Stimulated activated CD8-positive, alpha-beta memory T cell treated with anti-CD3 and anti-CD28 coated beads, Interleukin-4, amount 100 ng/mL, for 24 hours (primary cell): Measurements from ENCODE around the gene HDAC4.

Experiments used
- DNase-seq: peaks from one replicate; pipeline ENCODE4 v3.0.0-alpha.2; 2020; ENCODE audit warnings: low read depth

Gene HDAC4

DNA sequence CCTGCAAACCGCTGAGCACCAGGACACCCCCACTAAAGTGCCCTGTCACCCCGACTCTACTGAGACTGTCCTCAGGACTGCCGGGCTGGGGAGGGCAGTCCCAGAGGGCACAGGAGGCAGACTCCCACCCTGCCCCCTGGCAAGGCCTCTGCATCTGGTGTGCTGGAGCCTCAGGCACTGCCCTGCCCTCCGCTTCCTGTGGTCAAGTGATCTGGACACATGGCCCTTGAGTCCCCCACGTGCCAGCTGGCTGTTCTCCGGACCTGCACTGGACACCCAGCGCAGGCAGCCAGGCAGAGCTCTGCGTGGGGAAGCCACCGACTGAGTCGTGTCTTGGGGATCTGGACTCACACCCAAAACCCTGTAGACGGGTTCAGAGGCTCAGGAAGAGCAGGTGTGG is 335.3 kb downstream of the HDAC4 start:
- DNase-seq: no peak

DNA sequence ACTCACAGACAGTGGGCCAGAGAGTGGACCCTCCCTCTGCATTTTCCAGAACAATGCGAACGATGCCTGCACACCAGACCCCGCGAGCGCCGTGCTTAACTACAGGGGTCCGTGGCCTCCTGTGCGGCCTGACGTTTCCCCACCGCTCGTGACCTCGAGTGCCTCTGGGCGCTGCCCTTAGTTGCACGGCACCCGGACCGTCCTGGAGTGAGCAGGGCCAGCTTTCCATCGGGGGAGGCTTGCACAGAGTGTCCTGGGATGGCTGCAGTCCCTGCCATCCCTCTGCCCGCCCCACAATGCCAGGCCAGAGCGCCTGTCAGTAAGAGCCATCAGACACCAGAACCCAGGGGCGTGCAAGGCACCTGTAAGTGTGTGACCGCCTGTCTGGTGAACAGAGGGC is 335.9 kb downstream of the HDAC4 start:
- DNase-seq: no peak

DNA sequence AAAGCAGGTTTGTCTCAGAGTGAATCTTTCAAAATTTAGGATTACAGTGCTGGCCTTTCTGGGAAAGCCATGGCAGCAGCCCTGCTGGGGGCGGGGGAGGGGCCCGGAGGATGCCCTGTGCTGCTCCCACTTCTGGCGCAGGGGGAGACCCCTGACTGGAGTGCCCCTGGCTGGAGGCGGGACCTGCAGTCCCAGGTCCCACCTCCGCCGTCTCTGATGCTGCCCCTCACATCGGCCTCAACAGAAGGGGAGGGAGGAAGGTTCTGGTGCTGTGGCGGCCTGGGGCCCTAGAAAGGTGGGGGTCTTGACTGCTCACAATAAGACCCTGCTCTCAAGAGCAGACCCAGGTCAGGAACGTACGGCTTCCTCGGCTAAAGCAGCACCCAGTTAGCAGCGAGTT is 336.6 kb downstream of the HDAC4 start:
- no peak for DNase-seq

DNA sequence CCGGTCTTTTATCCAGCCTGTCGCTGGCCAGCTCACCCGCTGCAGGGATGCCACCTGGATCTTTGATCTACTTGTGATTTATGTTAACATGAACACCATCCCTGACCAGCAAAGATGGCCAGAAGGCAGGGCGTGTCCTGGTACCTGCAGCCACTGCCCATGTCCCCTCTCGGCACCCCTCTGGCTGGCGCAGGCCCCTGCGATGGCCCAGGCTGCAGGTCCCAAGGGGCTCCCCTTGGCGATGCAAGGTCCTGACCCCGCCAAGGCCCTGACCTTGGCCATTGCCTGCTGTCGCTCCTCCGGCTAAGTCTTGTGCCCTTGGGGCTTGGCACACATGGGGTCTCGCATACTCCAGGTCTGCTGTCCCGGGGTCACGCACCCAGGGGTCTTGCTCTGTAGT is 338.1 kb downstream of the HDAC4 start:
- no peak for DNase-seq

DNA sequence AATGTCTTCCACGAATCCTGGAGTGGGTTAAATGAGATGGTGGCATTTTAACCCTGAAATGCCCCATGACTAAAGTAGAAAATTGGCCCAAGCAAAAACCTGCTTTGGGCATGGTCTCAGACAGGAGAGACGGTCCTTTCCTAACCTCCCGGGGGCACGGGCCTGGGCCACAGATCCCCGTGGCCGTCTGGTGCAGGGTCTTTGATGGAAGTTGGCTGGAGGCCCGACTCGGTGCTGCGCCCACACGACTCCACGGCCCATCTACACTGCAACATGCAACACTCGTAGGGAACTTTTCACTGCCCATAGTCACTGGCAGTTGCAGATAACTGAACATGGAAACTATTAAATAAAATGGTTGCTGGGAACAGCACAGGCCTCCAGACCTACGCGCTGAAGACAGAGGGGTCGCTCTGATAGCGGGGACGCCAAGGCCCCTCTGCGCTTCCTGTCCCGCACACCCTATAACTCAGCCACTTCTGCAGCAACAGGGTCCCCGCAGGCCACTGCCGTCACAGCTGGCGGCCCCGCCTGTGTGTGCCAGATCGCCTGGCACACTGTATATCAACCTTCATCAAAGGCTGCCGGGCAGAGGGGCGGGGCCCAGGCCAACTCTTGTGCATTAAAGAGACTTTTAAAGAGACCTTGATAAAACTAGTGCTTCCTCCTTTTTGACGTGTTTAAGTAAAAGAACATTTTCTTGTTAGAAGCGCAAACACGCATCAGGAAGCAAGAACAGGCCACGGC is 338.8 kb downstream of the HDAC4 start:
- no peak for DNase-seq

DNA sequence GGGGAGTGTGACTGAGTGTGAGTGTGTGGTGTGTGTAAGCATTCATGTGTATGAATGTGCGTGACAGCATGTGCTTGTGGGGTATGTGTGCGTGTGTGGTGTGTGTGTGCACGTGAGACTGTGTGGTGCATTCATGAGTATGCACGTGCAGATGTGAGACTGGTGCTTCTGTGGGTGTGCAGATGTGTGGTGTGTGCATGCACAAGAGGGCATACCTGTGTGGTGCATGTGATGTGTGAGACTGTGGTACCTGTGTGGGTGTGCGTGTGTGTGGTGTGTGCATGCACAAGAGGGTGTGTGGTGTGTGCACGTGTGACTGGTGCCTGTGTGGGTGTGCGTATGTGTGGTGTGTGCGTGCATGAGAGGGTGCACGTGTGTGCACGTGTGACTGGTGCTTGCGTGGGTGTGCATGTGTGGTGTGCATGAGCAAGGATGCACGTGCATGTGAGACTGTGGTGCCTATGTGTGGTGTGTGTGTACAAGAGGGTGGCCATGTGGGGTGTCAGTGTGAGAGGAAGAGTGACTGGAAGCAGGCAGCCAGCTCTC is 339.6 kb downstream of the HDAC4 start:
- no peak for DNase-seq

DNA sequence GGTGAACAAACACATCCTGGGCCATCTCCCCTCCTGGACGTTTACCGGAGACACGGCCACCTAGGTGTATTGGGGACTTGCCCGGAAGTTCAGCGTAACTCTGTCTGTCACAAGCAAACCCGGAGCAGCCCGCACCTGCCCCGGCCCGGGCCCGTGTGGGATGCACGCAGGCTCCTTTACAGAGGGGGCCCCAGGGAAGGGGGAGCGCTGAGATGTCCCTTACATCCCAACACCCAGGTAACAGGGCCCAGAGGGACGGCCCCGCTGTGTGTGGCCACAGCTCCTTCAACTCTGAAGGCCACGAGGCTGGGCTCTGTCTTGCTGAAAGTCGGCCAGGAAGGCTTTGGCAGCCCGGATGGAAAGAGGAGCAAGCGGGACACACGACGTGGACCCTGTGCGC is 340.1 kb downstream of the HDAC4 start:
- DNase-seq: no peak

DNA sequence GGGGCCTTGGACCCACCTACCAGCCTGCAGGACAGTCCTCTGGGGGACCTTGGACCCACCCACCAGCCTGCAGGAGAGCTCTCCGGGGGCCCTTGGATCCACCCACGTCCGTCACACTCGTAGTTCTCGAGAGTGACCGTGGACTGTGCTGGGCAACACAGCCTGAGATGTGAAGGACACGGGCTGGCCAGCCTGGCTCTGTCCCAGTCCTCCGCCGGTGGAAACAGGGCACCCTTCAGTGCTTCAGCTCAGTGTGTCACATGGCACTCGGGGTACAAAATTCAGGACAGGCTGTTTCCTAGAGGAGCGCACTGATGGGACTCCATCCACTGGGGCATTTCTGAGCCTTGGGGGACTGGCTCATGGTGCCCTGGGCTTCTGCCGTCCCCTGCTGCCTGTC is 341.0 kb downstream of the HDAC4 start:
- no peak for DNase-seq

DNA sequence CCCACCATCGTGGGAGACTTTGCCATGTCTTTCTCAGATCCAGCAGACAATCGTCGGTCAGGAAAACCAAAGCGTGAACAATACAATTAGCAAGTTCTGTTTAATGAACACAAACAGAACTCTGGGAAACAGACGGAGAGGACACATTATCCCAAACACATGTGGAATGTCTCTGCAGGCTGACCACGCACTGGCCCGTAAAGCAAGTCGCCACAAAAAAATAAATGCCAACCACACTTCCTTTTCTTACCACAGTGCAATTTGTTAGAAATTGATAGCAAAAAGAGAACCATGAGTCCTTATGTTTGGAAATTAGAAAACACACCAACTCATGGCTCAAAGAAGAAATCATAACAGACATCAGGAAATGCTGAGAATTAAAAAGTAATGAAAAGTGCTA is 342.1 kb downstream of the HDAC4 start:
- DNase-seq: no peak

DNA sequence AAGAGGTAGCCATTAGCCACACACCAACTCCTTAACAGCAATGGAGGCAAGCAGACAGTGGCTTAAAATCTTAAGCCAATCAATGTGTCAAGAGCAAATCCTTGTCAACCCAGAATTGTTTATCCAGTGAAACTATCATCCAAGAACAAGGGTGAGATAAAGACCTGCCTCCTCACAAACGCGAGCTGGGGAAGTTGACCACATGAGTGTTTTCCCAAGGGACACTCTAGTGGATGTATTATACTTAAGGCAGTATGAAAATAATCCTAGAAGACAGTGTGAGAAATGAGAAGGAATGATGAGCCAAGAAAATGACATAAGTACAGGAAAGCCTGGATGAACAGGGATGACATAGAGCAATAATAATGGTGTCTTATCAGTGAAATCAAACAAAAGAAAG is 343.3 kb downstream of the HDAC4 start:
- no peak for DNase-seq

DNA sequence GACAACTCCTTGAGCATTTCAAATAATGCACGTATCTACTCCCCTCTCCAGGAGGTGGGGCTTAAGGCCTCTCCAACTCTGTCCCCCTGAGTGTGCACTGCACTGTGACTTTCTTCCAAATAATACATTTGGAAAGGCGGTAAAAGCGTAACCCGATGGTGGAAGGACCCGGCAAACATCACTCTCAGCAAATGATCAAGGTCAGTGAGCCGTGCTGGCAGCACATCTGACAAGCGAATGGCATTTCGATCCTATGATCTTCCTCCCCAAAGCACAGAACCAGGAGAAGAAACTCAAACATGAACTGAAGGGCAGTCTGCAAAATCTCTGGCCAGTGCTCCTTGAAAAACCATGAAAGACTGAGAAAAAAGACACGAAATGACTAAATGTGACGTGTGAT is 344.2 kb downstream of the HDAC4 start:
- DNase-seq: no peak

DNA sequence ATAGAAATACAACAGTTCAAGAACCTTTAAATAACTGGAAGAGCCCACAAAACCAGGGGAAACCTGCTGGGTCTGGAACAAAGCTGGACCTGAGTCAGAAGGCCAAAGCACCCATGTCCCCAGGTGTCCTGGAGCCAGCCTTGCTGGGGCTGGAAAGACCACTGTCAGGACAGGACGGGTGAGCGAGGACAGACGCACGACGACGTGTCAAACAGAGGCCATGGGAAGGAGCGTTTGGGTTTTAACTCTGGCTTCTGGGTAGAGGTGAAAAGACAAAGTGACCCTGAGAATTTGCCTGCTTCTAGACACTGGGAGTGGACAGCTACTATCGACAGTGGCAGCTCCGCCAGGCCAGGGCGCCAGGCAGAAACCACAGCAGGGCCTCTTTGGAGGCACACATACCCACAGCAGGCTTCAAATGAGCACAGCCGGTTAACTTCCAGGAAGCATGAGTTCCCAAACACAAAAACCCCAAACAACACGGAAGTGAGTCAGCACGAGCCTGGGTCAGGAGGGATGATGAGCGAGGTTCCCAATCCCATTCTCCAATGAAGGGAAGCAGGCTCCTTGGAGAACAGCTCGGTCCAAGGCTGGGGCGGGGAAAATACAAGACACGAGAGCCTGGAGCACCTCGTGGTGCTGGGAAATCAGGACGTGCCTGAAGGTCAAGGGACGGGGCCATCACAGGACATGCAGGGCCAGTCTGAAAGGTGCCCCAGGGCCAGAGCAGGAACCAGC is 344.9 kb downstream of the HDAC4 start:
- DNase-seq: no peak

DNA sequence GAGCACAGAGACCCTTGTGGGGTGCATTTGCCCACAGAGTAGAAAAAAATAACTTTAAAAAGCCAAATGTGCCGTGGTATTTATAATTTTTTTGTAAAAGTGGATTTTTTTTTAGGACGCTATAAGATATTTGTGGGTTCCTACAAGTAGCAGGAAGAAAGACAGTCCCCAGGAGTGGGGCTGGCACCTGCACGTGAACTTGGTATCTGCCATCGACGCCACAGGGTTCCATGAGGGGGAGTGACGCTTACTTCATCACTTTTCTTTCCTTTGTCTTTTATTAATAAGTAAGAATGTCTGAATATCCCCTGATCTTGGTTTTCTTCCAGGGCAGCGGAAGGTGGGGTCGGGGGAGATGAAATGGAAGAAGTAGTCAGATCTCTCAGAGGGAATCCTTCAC is 345.9 kb downstream of the HDAC4 start:
- DNase-seq: no peak

DNA sequence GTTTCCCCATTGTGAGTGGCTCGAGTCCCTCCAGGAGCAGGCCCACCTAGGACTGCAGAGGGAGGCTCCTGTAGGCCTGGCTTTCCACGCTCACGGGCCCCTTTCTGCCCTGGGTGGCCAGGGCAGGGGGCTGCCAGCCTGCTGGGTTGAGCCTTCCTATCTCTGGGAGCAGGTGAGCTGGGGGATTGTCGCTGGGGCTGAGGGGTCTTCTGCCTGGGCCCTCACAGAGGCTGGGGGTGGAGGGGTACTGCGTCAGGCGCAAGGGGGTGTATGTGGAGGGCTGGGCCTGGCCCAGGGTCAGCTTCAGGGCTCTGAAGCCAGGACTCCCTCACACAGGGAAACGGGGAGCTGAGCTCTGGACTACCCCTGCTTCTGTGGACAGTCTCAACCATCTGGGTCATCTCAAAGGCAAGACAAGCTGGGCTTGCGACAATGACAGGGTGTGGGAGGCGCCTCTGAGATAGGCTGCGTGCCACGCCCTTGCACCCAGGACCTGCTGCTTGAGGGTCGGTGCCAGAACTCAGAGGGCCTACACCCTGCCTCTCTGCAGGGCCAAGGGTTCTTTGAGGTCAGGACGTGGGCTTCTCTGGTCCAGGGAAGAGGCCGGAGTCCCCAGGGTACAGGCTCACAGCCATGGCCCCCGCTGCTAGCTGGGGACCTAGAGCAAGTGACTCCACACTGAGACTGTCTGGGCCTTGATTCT is 346.9 kb downstream of the HDAC4 start:
- DNase-seq: no peak

DNA sequence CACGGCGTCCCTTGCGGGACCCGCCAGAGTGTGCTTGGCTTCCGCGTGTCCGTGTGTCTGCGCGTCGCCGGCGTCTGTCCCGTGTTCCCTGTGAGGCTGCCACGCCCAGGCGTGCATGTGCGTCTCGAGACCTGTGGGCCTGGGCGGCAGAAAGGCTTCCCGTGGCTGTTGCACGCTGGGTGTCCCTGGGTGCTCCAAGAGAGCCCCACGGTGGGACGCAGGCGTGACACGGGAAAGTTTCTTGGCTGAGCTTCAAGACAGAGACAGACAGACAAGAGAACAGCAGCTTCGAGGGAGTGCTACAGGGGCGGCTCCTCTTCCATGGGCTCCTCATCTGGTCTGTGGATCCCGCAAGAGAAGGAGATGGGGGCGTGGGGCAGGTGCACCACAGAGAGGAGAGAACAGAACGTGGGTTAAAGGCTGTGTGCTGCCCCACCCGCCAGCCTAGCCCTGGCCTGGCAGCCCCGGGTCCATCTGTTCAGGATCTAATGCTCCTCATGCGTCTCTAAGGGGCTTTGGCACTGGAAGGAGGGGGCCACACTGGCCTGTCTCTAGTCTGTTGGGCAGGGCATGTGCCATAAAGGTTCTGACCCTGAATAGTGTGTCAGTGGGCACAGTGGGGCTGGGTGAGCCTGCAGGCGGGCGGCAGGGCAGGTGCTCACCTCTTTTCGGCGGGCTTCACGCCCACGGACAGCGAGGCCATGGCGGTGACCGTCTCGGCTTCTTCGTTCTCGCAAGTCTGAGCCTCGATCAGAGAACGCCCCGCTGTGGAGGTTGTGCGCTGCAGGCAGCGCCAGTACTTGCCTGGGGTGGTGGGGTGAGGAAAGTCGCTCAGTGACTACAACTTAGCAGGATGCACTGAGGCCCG is 347.8 kb downstream of the HDAC4 start:
- no peak for DNase-seq

DNA sequence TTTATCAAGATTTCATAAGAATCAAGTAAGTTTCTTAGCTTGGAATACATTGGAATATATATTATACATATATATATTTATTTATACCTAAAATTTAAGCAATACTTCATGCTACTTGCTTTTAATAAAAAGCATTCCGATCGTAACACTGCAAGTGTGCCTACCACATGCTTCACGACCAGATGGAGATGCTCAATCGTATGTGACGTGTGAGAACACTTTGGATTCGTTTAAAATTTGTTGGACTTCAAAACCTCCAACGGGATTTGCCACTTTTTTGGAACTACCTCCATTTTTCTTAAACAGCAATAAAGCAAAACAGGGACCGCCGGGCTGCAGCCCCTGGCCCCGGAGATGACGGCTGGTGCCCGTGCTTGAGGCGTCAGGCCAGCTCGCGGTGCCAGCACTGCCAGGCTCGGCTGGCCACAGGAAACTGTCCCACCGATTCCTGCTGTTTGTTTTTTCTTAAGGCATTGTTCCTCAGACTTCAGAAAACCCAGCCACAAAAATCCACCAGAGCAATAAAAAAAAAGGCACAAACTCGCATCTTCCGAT is 348.9 kb downstream of the HDAC4 start:
- no peak for DNase-seq

DNA sequence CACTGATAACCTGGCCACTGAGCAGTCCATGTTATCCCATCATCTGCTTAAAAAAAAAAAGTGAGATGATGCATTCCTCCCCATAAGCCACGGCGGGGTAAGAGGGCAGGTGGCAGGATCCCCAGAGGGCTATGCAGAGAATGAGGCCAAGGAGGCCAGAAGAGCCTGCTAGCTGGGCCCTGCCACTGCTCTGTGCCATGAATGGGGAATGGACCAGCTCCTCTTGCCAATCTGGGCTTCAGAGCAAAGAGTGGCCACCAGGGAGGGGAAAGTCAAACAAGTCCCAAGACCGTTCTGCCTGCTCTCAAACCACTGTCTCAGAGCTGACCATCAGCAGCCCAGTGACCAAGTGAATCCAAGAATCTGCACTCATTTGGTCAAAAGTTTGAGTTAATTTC is 350.6 kb downstream of the HDAC4 start:
- DNase-seq: no peak

DNA sequence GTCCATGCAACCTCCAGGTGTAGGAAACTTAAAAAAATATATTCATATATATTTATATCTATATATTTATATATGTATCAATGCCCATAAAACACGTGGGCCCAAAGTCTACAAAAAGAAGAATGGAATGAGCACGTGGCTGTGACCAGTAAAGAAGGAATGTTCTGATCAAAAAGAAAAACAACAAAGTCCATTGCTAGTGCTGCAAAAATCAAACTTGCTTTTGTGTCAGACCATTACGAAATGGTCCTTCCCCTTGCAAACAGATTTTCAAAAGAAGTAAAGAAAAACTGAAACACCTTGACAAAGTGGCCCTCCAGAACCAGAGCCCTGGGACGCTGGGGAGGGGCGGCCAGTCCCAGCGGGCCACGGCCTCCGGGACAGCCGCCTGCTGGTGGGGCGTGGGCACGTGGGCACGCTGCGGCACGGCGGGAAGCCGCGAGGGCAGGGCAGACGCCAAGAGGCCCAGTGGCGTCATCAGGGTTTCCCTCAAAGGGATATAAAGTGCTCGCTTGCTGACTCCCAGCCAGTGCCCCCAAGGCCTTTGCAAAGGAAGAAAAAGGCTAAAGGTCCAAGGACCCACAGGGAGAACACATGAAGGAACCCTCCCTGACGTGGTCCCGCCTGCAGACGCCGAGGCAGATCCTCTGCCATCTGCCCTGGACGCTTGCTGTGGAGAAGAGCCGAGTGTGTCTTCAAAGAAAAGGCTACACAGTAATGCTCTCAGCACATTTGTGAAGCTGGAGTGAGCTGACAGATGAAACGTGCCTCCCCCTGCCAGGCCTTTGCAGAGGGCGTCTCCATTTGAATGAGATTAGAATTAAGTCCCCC is 351.2 kb downstream of the HDAC4 start:
- DNase-seq: no peak

DNA sequence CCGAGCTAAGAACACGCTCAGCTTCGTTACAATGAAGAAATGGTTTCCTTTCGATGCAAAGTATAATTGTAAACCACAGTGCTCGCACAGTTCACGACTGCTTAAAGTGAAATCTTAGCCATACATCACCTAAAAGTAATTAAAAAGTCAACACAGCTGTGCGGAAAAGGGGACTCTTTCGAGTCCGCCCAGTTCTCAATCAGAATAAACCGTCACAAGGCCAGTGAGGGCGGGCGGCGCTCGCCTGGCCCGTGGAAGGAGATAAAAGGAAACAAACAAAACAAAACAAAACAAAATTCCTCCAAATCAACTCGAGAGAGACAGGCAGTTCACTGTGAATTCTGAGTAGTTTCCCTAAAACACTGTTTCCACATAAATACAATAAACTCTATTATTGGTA is 352.1 kb downstream of the HDAC4 start:
- no peak for DNase-seq

DNA sequence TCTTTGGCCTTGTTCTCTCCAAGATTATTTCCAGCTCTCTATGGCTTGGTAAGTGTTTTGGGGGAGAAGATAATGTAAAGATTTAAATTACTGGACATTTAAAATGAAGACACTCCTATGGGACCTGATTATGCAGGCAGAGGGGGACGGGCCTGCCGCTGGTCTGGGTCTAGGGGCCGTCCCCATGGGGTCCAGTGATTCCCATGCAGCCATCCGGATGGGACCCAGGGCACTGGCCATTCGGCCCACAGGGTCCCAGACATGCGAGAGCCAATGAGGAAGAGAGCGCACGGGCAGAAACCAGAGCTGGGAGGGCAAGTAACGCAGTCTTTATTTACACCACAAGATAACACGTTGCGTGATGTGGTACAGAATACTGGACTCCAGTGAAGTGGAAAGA is 353.0 kb downstream of the HDAC4 start:
- no peak for DNase-seq

DNA sequence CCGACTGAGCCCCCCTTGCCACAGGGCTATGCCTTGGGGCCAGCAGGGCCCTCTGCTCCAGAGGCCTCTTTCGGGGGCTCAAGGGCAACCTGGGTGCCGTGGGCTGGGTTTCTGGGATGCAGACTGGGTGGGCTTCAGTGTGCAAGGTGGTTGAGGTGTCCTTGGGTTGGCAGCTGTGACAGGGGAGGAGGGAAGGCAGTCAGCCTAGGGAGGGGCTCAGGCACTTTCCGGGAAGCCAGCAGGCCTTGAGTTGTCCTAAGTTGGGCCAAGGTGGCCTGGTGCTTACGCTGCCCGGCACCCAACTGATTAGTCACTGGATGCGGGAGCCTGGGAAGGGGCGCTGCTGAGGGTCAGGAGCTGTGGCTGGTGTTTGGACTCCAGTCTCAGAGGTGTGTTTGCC is 353.4 kb downstream of the HDAC4 start:
- DNase-seq: no peak
